Stimulated activated CD8-positive, alpha-beta memory T cell treated with anti-CD3 and anti-CD28 coated beads, Interleukin-12 subunit alpha, Interleukin-12 subunit beta, amount 100 ng/mL, for 4 hours (primary cell): ENCODE results near the gene DENND2A.
A peak's percentile ranks its signal among the peaks of the same experiment; 100 is the strongest.
"Not testable (repeated sequence)": the region's sequence is repeated elsewhere in the genome, so short reads cannot be mapped to it uniquely, and the experiment has no call there.

Experiments
- DNase-seq: peaks from one replicate; pipeline ENCODE4 v3.0.0-alpha.2; 2020; ENCODE audit warnings: low read depth

DENND2A gene

DNA sequence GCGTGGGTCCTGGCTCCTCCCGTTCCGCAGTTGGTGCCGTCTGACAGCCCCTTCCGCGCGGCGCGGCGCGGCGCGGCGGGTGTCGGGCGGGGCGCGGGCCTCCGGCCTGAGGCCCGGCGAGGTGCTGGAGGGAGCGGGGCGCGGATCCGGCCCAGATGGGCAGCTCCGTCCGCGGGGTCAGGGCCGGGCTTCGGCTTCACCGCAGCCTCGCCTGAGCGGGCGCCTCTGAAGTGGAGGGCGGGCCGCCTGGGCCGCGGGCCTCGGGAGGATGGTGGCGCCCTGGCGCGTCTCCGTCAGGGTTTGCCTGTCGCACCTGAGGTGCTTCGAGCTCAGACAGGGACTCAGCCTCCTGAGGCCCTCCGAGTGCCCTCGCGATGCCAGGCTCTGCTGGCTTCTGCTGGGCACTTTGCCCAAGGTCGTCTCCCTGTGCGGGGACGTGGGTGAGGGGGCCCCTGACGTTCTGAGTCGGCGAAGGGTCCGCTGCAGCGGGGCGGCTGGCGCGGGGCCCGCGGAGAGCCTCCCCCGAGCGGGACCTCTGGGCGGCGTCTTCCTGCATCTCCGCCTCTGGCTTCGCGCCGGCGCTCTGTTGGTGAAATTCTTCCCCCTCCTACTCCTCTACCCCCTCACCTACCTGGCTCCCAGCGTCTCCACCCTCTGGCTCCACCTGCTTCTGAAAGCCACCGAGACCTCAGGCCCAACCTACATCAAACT is 32.6 kb upstream of the DENND2A start:
- peak; percentile 43 for DNase-seq

DNA sequence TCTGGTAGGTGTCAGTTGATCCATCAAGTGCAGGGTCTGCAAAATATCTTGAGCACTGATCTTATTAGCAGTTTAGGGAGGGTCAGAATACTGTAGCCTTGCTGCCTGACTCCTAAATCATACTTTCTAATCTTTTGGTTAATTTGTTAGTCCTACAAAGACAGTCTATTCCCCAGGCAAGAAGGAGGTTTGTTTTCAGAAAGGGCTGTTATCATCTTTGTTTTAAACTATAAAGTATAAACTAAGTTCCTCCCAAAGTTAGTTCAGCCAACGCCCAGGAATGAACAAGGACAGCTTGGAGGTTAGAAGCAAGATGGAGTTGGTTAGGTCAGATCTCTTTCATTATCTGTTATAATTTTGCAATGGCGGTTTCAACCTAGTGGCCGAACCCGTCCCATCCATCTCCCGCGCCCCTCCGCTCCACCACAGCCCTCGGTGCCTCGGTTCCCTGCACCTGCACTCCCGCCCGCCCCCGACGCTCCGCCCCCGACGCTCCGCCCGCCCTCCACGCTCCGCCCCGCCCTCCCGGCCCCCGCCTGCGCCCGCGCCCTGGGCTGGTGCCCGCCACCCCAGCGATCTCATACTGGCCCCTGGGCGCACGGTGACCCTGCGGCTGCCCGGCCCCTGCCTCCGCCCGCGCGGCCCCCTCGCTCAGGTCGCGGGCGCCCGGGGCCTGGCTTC is 31.9 kb upstream of the DENND2A start, which contains the start of gene ADCK2:
ADCK2 (plus strand) TSS at position 564 of the 681 bp plus-strand sequence. CDS start 386 bp downstream, outside the sequence.
- DNase-seq: peak; percentile 50

DNA sequence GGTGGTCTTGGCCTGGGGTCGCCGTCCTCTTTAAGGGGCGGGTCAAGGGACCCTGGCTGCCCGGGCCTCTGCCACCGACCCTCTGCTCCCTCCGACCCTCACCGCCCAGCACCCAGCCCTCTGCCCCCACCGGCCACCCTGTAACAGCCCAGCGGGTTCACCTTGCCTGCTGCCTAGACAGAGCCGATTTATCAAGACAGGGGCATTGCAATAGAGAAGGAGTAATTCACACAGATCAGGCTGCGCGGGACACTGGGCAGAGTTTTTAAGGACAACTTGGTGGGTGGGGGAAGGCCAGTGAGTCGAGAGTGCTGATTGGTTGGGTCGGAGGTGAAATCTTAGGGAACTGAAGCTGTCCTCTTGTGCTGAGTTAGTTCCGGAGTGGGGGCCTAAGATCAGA is 31.4 kb upstream of the DENND2A start:
- DNase-seq: no peak

DNA sequence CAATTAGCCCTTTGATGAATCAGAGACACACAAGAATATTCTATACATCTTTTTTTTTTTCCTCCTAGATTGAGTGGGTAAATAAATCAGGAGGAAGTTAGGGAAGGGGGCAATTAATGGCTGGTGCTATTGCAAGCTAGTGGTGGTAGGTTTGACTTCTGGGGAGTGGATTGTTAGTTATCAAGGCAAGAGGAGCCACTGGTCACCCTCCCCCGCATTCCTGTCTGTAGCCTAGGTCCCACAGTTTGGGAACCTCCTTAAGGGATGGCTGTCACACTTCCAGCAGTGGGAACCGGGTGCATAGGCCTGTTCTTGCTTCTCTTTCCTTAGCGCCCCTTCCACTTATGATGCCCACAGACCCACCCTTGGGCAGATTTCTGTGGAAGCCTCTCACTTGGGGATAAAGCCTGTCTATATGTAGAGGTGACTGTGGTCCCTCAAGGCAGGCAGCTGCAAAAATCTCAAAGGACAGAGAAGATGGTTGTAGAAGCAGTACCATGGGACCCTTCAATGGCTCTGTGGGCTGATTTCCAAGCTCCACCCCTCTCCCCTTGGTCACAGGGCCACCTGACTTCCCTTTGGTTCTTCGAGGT is 29.8 kb upstream of the DENND2A start:
- no peak for DNase-seq

DNA sequence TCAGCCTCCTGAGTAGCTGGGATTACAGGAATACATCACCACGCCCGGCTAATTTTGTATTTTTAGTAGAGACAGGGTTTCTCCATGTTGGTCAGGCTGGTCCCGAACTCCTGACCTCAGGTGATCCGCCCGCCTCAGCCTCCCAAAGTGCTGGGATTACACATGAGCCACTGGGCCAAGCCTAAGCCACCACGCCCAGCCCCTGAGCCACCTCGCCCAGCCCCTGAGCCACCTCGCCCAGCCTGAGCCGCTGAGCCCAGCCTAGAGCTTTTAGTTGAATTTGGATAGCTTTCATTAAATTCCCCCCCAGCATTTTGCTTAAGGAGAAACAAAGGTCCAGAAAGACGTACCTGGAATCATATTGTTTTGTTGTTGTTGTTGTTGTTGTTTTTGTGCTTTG is 29.2 kb upstream of the DENND2A start:
- not testable (repeated sequence) for DNase-seq

DNA sequence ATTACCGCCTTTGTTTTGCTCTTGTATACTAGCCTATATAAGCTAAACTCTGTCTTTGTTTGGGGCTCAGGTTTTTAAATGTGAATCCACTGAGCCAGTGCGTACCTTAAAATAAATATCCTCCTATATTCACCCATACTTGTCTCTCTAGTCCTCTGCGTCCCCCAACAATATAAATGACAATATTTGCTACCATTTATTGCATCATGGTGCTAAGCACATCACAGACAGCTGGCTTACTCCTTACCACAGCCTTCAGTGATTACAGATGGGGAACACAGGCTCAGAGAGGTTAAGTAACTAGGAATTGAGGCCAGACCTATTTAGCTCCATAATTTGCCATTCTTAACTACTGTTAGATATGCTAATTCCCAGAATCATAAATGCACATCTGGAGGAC is 28.7 kb upstream of the DENND2A start:
- DNase-seq: no peak

DNA sequence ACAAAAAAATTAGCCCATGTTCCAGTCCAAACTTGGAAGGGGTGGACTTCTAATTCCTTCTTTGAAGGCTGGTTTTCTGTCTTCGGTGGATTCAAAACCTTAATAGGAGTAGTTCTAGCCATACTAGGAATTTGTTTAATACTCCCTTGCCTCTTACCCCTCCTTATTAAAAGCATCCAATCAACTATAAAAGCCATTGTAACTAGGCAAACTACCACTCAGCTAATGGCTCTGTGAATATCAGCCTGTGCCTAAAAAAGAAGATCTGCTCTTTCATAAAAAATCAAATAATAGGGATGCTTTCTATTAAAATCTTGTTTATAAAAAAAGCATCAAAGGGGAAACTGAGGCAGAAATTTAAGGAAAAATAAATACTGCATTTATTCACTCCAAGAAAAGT is 28.0 kb upstream of the DENND2A start:
- no peak for DNase-seq

DNA sequence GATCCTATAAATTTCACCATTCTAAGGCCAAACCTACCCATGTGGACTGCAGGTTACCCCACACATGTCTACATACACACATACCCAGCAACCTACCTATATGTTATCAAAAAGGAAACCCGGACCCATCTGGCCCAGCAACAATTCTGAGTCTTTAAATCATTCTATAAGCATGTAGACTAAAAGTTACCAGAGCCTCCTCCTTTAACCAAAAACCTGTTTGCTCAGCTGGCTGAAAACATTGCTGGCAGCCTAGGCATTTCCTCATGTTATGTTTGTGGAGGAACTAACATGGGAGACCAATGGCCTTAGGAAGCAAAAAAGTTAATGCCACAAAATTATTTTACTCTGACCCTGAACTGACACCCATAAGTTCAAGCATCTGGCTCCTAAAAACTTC is 26.9 kb upstream of the DENND2A start:
- DNase-seq: no peak

DNA sequence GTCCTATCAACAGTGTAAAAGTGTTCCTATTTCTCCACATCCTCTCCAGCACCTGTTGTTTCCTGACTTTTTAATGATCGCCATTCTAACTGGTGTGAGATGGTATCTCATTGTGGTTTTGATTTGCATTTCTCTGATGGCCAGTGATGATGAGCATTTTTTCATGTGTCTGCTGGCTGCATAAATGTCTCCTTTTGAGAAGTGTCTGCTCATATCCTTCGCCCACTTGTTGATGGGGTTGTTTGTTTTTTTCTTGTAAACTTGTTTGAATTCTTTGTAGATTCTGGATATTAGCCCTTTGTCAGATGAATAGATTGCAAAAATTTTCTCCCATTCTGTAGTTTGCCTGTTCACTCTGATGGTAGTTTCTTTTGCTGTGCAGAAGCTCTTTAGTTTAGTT is 22.3 kb upstream of the DENND2A start:
- not testable (repeated sequence) for DNase-seq

DNA sequence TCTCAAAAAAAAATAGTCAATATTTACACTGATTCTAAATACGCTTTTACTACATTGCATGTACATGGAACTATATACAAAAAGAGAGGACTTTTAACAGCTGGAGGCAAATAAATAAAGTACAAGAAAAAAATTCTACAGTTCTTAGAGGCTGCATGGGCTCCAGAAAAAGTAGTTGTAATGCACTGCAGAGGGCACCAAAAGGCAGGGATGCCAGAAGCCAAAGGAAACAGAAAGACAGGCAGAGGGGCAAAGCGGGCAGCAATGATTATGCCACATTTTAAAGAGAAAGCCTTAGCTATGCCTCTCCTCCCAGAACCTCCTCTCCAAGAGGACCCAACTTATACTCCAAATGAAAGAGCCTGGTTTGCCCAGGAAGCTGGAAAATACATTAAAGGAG is 20.5 kb upstream of the DENND2A start:
- no peak for DNase-seq

DNA sequence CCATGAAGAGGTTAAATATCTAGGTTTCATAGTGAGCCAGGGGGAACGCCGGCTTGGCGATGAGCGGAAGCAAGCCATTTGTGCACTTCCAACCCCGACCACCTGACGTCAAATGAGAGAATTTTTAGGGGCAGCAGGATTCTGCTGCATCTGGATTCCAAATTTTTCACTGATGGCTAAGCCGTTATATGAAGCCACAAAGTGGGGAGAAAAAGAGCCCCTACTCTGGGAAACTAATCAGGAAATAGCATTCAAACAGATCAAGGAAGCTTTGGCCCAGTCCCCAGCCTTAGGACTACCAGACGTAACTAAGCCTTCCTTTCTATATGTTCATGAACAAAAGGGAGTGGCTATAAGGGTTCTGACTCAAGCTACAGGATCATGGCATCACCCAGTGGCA is 19.2 kb upstream of the DENND2A start:
- no peak for DNase-seq

DNA sequence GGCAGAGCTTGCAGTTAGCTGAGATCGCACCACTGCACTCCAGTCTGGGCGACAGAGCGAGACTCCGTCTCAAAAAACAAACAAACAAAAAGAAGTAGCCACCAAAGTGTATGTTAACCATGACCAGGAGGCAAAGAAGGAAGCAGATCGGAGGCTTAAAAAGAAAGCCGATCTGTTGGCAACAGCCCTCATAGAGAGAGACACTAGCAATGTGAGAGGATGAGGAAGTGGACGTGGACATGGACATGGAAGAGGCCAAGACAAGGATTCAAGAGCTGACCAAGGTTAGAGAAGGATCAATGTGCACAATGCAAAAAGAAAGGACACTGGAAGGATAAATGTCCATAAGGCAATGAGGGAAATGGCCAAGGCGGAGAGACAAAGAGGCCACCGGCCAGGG is 17.3 kb upstream of the DENND2A start:
- no peak for DNase-seq

DNA sequence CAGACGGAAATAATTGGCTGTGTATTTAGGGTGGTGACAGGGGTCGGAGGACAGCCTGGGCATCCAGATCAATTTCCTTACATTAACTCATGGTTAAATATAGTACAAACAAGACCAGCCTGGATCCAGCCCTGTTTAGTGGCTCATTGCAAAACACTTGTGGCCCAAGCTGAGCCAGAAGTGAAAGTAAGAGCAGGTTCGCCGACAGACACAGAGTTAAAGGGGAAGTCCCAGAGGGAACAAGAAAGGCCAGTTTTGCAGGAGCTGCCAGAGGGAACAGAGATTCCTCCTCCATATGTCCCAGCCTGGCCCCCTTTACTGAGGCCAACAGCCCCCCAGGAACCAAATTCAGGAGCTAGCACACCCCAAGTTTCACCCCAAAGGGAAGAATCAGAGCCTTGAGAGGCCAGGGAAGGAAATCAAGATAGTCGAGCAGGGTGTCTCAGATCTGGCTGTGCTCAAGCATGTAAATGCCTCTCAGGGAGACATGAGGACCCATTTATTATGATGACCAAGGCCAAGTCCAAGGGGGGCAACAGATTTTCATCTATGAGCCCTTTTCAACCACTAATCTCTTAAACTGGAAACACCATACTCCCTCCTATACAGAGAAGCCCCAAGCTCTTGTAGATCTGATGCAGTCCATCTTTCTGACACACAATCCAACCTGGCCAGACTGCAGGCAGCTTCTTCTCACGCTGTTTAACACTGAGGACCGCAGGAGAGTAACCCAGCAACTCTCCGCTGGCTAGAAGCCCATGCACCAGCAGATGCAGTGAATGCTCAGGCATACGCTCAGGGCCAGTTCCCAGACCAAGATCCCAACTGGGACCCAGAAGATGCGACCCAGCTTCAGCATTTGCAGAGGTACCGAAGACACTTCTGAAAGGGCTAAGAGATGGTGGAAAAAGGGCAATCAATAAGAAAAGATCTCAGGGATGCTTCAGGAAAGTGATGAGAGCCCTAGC is 16.2 kb upstream of the DENND2A start:
- no peak for DNase-seq

DNA sequence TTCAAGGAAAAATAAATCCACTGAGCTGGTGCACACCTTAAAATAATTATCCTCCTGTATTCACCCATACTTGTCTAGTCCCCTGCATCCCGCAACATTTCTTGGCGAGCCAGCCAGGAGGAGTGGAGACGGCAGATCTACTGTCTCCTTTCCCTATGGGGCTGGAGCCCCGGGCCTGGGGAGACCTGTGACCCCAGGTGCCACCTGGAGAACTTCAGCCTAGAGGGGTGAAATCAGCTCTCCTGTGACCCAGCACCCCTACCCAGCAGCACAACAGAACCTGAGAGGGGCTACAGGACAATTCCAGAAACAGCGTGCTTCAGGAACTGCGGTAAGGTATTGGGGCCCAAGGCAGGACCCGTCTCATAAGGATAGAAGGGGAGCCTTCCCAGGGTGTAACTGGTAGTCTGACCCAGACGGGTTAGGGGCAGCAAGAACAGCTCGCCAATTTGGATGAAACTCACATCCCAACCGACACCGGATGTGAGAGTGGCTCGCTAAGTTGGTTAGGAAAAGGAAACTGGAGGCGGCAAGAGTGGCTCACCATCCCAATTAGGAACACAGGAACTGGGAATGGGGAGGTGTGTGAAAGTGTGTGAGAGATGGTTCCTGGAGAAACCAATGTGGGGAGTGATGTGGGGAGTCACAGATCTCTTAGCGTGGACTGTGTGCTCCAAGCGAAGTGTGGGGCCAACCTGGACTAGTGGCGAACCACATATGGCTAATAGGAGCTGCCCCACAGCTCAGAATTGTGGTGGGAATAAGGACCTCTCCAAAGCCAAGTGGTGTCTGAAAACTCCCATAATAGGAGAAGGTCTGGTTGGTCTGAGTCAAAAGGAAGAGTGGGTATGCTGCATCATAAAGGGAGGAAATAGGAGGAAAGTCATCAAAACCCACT is 15.1 kb upstream of the DENND2A start:
- DNase-seq: no peak

DNA sequence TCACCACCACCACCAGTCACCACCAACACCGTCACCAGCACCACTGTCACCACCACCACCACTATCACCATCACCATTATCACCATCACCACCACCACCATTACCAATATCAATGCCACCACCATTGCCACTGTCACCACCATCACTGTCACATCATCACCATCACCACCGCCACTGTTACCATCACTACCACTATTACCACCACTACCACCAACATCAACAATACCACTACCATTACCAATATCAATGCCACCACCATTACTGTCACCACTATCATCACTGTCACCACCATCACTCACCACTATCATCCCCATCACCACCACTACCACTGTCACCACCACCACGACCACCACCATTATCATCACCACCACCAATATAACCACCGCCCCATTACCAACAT is 14.0 kb upstream of the DENND2A start:
- no peak for DNase-seq

DNA sequence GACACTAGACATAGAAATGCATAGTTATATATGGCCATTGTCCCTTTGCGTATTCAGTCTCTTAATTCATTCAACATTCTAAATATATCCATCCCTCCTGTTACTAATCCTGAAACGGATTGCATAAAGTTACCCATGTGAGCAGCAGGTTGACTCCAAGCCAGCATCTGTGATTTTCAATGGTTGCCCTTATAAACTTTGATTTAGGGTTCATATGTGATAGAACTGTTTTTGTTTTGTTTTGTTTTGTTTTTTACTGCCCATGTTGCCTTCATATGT is 13.4 kb upstream of the DENND2A start:
- DNase-seq: no peak

DNA sequence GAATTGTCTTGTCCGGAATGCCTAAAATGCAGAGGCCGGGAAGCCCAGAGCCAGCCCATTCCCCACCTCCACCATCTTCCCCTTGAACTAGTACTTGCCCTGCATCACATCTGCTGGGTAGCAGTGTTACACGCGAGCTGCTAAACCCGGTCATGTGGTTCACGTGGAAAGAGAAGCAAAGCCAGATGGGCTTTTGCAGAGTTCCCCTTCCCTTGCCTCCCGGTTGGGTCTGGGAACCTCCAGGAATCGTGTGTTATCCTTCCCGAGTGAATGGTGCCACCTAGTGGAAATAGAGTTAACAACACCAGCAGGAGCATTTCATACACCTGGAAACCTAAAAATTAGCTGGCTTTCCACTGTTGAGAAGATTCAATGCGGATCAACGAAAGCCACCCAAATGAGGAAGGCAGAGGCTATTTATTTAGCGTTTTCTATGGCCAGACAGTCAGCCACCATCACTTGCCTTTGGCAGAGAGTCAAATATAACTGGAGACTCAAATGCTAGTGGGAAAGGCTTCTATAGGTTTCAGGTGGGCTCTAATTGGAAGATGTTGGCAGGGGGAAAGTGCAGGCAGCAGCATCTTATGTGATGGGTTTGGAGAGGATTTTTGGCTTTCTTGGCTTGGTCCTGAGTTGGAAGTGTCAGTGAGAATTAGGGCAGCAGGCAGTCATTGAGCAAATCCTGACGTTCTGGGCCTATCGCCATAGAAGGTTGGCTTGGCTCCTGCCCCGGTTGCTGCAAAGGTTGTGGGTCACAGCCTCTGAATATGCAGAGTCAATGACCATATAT is 12.9 kb upstream of the DENND2A start:
- no peak for DNase-seq

DNA sequence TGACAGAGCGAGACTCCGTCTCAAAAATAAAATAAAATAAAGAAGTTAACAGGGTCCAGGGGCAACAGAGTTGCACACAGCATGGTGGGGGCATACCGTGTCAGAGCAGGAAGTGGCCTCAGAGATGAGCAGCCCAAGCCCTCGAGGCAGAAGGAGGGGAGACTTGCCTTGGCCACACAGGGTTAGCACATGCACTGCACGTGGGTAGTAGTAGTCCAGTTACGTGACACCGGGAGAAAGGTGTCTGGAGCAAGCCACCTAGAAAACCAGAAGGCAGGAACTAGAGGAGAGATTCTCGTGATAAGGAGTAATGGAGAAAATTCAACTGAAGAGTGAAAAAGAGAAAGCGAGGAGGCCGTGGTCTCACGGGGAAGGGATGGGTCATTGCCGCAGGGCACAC is 9.8 kb upstream of the DENND2A start:
- DNase-seq: no peak

DNA sequence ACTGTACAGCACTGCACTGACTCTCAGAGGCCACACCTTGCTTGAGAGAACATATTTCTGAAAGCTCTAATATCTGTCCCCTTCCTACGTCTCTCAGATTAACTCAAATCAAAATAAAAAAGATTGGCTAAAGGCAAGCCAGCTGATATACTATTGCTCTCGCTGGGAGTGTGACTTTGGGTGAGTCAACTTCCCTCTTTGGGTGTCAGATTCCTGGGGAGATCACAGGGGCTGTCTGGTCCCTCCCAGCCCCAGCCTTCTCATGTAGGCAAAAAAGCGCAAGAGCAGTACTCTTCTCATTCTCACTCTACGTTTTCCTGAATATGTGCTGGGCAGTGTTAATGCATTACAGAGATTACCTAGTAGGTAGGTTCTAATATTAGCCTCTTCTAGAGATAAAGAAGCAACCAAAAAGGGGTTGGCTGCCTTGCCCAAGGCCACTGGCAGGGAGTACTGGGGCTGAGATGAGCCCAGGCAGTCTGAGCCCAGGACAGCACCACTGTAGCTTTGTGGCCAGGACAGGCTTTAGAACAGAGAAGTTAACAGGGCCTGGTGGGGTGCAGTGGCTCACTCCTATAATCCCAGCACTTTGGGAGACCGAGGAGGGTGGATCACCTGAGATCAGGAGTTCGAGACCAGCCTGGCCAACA is 9.1 kb upstream of the DENND2A start:
- no peak for DNase-seq
